Testis (tissue), 3 donors: ENCODE measurements around the gene DBNDD2. TPM values are rescaled to one million over a fixed set of nuclear protein-coding genes. Genes with fewer than 3 reads are reported as not detected.

Experiments
- DNase-seq: peaks from one replicate; pipeline ENCODE4 v3.0.0-alpha.2; 2019
- H3K27ac ChIP-seq, 2 donors: fragments of 200-600 bp; sonication (generic); one replicate each; pipeline ENCODE4 v1.5.1; 2019
- H3K27me3 ChIP-seq: fragments of 200-600 bp; sonication (generic); one replicate; pipeline ENCODE4 v1.5.1; 2019
- H3K36me3 ChIP-seq: fragments of 200-600 bp; sonication (generic); one replicate; pipeline ENCODE4 v1.5.1; 2017; ENCODE audit warnings: low read depth; ENCODE audit errors: missing control alignments
- H3K4me1 ChIP-seq: fragments of 200-600 bp; sonication (generic); one replicate; pipeline ENCODE4 v1.5.1; 2019
- H3K4me3 ChIP-seq, 2 donors: fragments of 200-600 bp; sonication (generic); one replicate each; pipeline ENCODE4 v1.5.1; 2017 to 2019
- H3K9me3 ChIP-seq: fragments of 200-600 bp; sonication (generic); one replicate; pipeline ENCODE4 v1.5.1; 2017
- CTCF ChIP-seq, 3 experiments: fragments of 450-650 bp in 2 of 3; fragments of 200-600 bp in 1 of 3; sonication (generic) in 1 of 3; IDR thresholded peaks; one replicate each; pipeline ENCODE4 v1.5.1; 2016 to 2019; ENCODE audit warnings: antibody characterized with exemption in 3 of 3, mild to moderate bottlenecking in 2 of 3, moderate library complexity in 1 of 3
- POLR2A ChIP-seq: fragments of 450-650 bp; IDR thresholded peaks from one replicate; pipeline ENCODE4 v1.6.1; 2017; ENCODE audit warnings: antibody characterized with exemption, mild to moderate bottlenecking, moderate library complexity
- WGBS, 2 donors: methylation state at CpG; one replicate each; pipeline ENCODE4 v1.1.5; 2018; 5-methylcytosine and 5-hydroxymethylcytosine counted together
- intact Hi-C: fragments of 100-400 bp; cut with DNase I; formaldehyde crosslinking; loops from one replicate; pipeline ENCODE4 v1.15.1; 2023; ENCODE audit warnings: low total_unique reads
- polyA plus RNA-seq: library from polyadenylated mRNA; stranded (reverse); fragments of 350-450 nt; fragmentation: Illumina TruSeq; extraction: RNeasy Lipid Tissue Mini Kit (QIAGEN cat#74804); gene quantifications from one replicate; pipeline ENCODE4 v1.2.3, GENCODE V29; 2014; ENCODE audit warnings: low read depth, low replicate concordance; ENCODE audit not compliant: insufficient read depth
- total RNA-seq, 2 donors: library from RNA; depleted of rRNA; stranded (reverse); fragments of >200 nt; gene quantifications; one replicate each; pipeline ENCODE4 v1.2.3, GENCODE V29; 2016

DBNDD2 gene
- total and polyA plus RNA-seq, 3 donors from 2014 or later = 7.9 to 39.3 (median 10.0) TPM

- H3K36me3 ChIP-seq = no peaks in the 10 kb centered on the region
- H3K4me3 ChIP-seq = peak within 1 kb of the TSS; percentile 59 to 77
- H3K9me3 ChIP-seq = no peaks in the 10 kb centered on the region
- 0 to 1% methylated on average over 35 to 55 of the region's 55 CpGs for WGBS, 2 donors
- H3K27ac ChIP-seq = peak within 1 kb of the TSS; percentile 83 to 86
- no peak for TF ChIP-seq POLR2A
- peak; percentile 88 to 97 (median 91) for TF ChIP-seq CTCF (IDR thresholded peaks at IDR 0.05)
- peaks cover 24% of the 10 kb centered on the region for H3K4me1 ChIP-seq
- intact Hi-C loops = loop anchor here (2.0 kb wide), 1 partner anchor 40 kb away; no protein-coding TSS in a partner anchor
- no peaks in the 10 kb centered on the region for H3K27me3 ChIP-seq
- DNase-seq = peak; percentile 98
Measured at GRCh38 chr20:45362804-45363610, 45.1 kb upstream of the DBNDD2 start, which contains the start of gene SYS1. SYS1 (plus strand) TSS chr20:45363156; CDS start chr20:45363532, 376 bp downstream.

- TF ChIP-seq CTCF (IDR thresholded peaks at IDR 0.05) = no peak
- TF ChIP-seq POLR2A = no peak
- Histone ChIP-seq H3K4me3 (peak overlapping the region; percentile 59 to 77), H3K4me1 (peaks cover 16% of the 10 kb centered on the region), H3K36me3 (no peaks in the 10 kb centered on the region), H3K27me3 (no peaks in the 10 kb centered on the region), H3K27ac (peak overlapping the region; percentile 83 to 86), H3K9me3 (no peaks in the 10 kb centered on the region)
- peak; percentile 11 for DNase-seq
- 13 to 35% methylated on average over 11 to 23 of the region's 23 CpGs for WGBS, 2 donors
- intact Hi-C loops = loop anchor here (2.0 kb wide), 1 partner anchor 41 kb away; no protein-coding TSS in a partner anchor
Measured at GRCh38 chr20:45363611-45364492, 44.2 kb upstream of the DBNDD2 start.

- no peak overlapping the region for H3K27ac ChIP-seq
- H3K36me3 ChIP-seq = no peaks in the 10 kb centered on the region
- H3K9me3 ChIP-seq = no peaks in the 10 kb centered on the region
- no peak overlapping the region for H3K4me3 ChIP-seq
- H3K27me3 ChIP-seq = no peaks in the 10 kb centered on the region
- peaks cover 6% of the 10 kb centered on the region for H3K4me1 ChIP-seq
- no peak for DNase-seq
- 86 to 89% methylated on average over 5 of the region's 5 CpGs for WGBS, 2 donors
- TF ChIP-seq POLR2A (no peak), CTCF (IDR thresholded peaks at IDR 0.05) (no peak)
- intact Hi-C loops = no loop called here
Measured at GRCh38 chr20:45365444-45365970, 42.6 kb upstream of the DBNDD2 start.

- peaks cover 6% of the 10 kb centered on the region for H3K4me1 ChIP-seq
- 71 to 80% methylated on average over 1 of the region's 1 CpG for WGBS, 2 donors
Measured at GRCh38 chr20:45366192-45366591, 41.9 kb upstream of the DBNDD2 start.

More at GRCh38 chr20:45366192-45366591, 41.9 kb upstream of the DBNDD2 start:
- Histone ChIP-seq H3K9me3 (no peaks in the 10 kb centered on the region), H3K27ac (no peak overlapping the region), H3K36me3 (no peaks in the 10 kb centered on the region), H3K4me3 (no peak overlapping the region), H3K27me3 (no peaks in the 10 kb centered on the region)
- DNase-seq = no peak
- TF ChIP-seq POLR2A (no peak), CTCF (IDR thresholded peaks at IDR 0.05) (no peak)
- intact Hi-C loops = no loop called here
